GM12878 (cell line): ENCODE measurements around the gene PEMT. TPM values are rescaled to one million over a fixed set of nuclear protein-coding genes. Genes with fewer than 3 reads are reported as not detected.

Experiments
- ATAC-seq: fragments of 200-7000 bp; cut with Tn5 transposase; 3 replicates; pipeline ENCODE4 v1.9.1; 2020; ENCODE audit warnings: mild to moderate bottlenecking, moderate library complexity
- BruUV-seq: library from RNA; stranded (reverse); fragments of 400-500 nt; replicated peaks from 2 replicates; lab custom pipeline; 2021; lab: Mats Ljungman, UMichigan
- CTCF ChIA-PET: fragments of 300-600 bp; sonication (Branson Sonifier 250); formaldehyde crosslinking; extraction: SDS; loops from one replicate; lab custom pipeline; 2021; ENCODE audit warnings: inconsistent platforms; lab: Yijun Ruan, JAX
- POLR2A ChIA-PET: fragments of 350-600 bp; formaldehyde crosslinking; extraction: SDS; loops from one replicate; lab custom pipeline; 2021; ENCODE audit warnings: inconsistent platforms; lab: Charles Lee
- RAD21 ChIA-PET: fragments of 300-600 bp; sonication (Branson Sonifier 250); formaldehyde crosslinking; loops from one replicate; lab custom pipeline; 2023; ENCODE audit warnings: antibody characterized with exemption; ENCODE audit not compliant: unreplicated experiment; lab: Charles Lee
- SMC1A ChIA-PET: fragments of 300-600 bp; sonication (Branson Sonifier 250); formaldehyde crosslinking; loops from one replicate; lab custom pipeline; 2023; ENCODE audit not compliant: unreplicated experiment, uncharacterized antibody; lab: Charles Lee
- DNase-seq: peaks from one replicate; pipeline ENCODE4 v3.0.0-alpha.2; 2011; ENCODE audit warnings: low read depth, low spot score
- FAIRE-seq: peaks from 3 replicates; lab custom pipeline; 2011; peaks lifted over from hg19 to GRCh38; lab: Jason Lieb, UNC
- H2AFZ ChIP-seq: 2 replicates; pipeline ENCODE4 v1.6.0; 2011; ENCODE audit warnings: low read depth, low read length, control low read depth; ENCODE audit not compliant: control insufficient read depth
- H3K27ac ChIP-seq: 2 replicates; pipeline ENCODE4 v1.5.1; 2011; ENCODE audit warnings: control low read depth; ENCODE audit not compliant: control insufficient read depth, insufficient read depth
- H3K27me3 ChIP-seq, 2 experiments: replicated peaks in 1 of 2; 2 replicates each; pipeline versions ENCODE4 v1.6.0 to v1.6.1; 2011; ENCODE audit warnings: low read length in 1 of 2; ENCODE audit not compliant: control insufficient read depth in 2 of 2, insufficient read depth in 2 of 2
- H3K36me3 ChIP-seq, 2 experiments: 2 replicates each; pipeline ENCODE4 v1.5.1; 2011; ENCODE audit warnings: low read length in 1 of 2; ENCODE audit not compliant: control insufficient read depth in 2 of 2, insufficient read depth in 2 of 2
- H3K4me1 ChIP-seq: 2 replicates; pipeline ENCODE4 v1.6.1; 2011; ENCODE audit warnings: mild to moderate bottlenecking, low read length, moderate library complexity, mixed read lengths; ENCODE audit not compliant: control insufficient read depth, insufficient read depth
- H3K4me2 ChIP-seq: 2 replicates; pipeline ENCODE4 v1.6.0; 2011; ENCODE audit warnings: control low read depth; ENCODE audit not compliant: control insufficient read depth, insufficient read depth
- H3K4me3 ChIP-seq: fragments of 200-600 bp; sonication (generic); 2 replicates; pipeline ENCODE4 v1.5.1; 2016
- H3K79me2 ChIP-seq: 2 replicates; pipeline ENCODE4 v1.6.0; 2011; ENCODE audit warnings: low read length; ENCODE audit not compliant: control insufficient read depth, insufficient read depth
- H3K9ac ChIP-seq: 2 replicates; pipeline ENCODE4 v1.8.0; 2011; ENCODE audit warnings: low read length, control low read depth, mixed read lengths; ENCODE audit not compliant: control insufficient read depth, insufficient read depth
- H3K9me3 ChIP-seq: replicated peaks from 3 replicates; pipeline ENCODE4 v1.5.1; 2011; ENCODE audit warnings: mild to moderate bottlenecking, low read length; ENCODE audit not compliant: control insufficient read depth, insufficient read depth
- H4K20me1 ChIP-seq: 2 replicates; pipeline ENCODE4 v1.6.0; 2011; ENCODE audit not compliant: control insufficient read depth, insufficient read depth
- ATF3 ChIP-seq: IDR thresholded peaks from 2 replicates; pipeline ENCODE4 v1.6.1; 2011; ENCODE audit warnings: low read depth, mild to moderate bottlenecking, low read length, moderate library complexity, borderline replicate concordance; ENCODE audit errors: extremely low read depth
- CHD4 ChIP-seq: fragments of 200-600 bp; sonication (generic); IDR thresholded peaks from 2 replicates; pipeline ENCODE4 v1.6.1; 2016; ENCODE audit warnings: mild to moderate bottlenecking
- IRF3 ChIP-seq: fragments of 450-650 bp; IDR thresholded peaks from 2 replicates; pipeline ENCODE4 v1.6.1; 2014; ENCODE audit warnings: mild to moderate bottlenecking
- IRF4 ChIP-seq: IDR thresholded peaks from 2 replicates; pipeline ENCODE4 v1.6.1; 2011; ENCODE audit warnings: low read depth, low read length
- MAX ChIP-seq: IDR thresholded peaks from 2 replicates; pipeline ENCODE4 v1.6.1; 2012; ENCODE audit warnings: low read depth, low read length, improper control_type of control experiment
- MYC ChIP-seq: IDR thresholded peaks from 2 replicates; pipeline ENCODE4 v1.6.1; 2011; ENCODE audit warnings: mild to moderate bottlenecking, low read length, moderate library complexity, inconsistent platforms; ENCODE audit not compliant: insufficient read depth, insufficient replicate concordance, insufficient read length, severe bottlenecking
- POLR2AphosphoS5 ChIP-seq: IDR thresholded peaks from 2 replicates; pipeline ENCODE4 v1.6.1; 2011; ENCODE audit warnings: mild to moderate bottlenecking, low read length, inconsistent platforms
- PRDM15 ChIP-seq: fragments of 450-650 bp; formaldehyde crosslinking; IDR thresholded peaks from 2 replicates; pipeline ENCODE4 v1.4.0; 2020; ENCODE audit warnings: mild to moderate bottlenecking, moderate library complexity
- REST ChIP-seq: IDR thresholded peaks from 2 replicates; pipeline ENCODE4 v1.6.1; 2012; ENCODE audit warnings: mild to moderate bottlenecking, low read depth, low read length
- SKIL ChIP-seq: fragments of 450-650 bp; IDR thresholded peaks from 2 replicates; pipeline ENCODE4 v1.6.1; 2017; ENCODE audit warnings: mild to moderate bottlenecking, low read depth, inconsistent platforms; ENCODE audit not compliant: poor library complexity, severe bottlenecking
- SMAD5 ChIP-seq: IDR thresholded peaks from 2 replicates; pipeline ENCODE4 v1.6.1; 2016; ENCODE audit warnings: antibody characterized with exemption, low read depth
- SREBF1 ChIP-seq: IDR thresholded peaks from 2 replicates; pipeline ENCODE4 v1.6.1; 2012; ENCODE audit warnings: mild to moderate bottlenecking, low read length
- STAT3 ChIP-seq: IDR thresholded peaks from 2 replicates; pipeline ENCODE4 v1.6.1; 2011; ENCODE audit warnings: low read depth, low read length, improper control_type of control experiment
- ZNF217 ChIP-seq: fragments of 450-650 bp; IDR thresholded peaks from 2 replicates; pipeline ENCODE4 v1.6.1; 2017; ENCODE audit warnings: antibody characterized with exemption, mild to moderate bottlenecking
- WGBS: methylation state at CpG from one replicate; pipeline ENCODE4 v1.1.6; 2016; ENCODE audit warnings: low lambda C conversion rate; ENCODE audit not compliant: insufficient replicate concordance, insufficient coverage; ENCODE audit errors: missing lambda C conversion rate; 5-methylcytosine and 5-hydroxymethylcytosine counted together
- in situ Hi-C: fragments of 300-500 bp; cut with MboI; formaldehyde crosslinking; loops from 9 replicates; pipeline ENCODE4 v1.14.3; 2018; ENCODE audit warnings: mixed read lengths
- intact Hi-C: fragments of 100-400 bp; cut with micrococcal nuclease; formaldehyde crosslinking; loops from one replicate; pipeline ENCODE4 v1.14.2; 2022; ENCODE audit not compliant: unreplicated experiment
- polyA plus RNA-seq, 11 experiments: library from polyadenylated mRNA; depleted of rRNA in 4 of 11; unstranded in 6 of 11; stranded (reverse) in 5 of 11; fragments of >200 nt; fragmentation: Nextera tagmentation in 4 of 11; fragmentation: Illumina TruSeq in 1 of 11; extraction: Ambion mirVana in 4 of 11; extraction: Trizol in 1 of 11; gene quantifications; 1 replicate in 1 of 11; 2 replicates in 10 of 11; pipeline versions ENCODE4 v1.2.1 to v1.2.3, GENCODE V29; 2011 to 2016; ENCODE audit warnings: inconsistent platforms in 2 of 11, missing spikeins in 2 of 11, low read depth in 1 of 11
- total RNA-seq, 4 experiments: library from RNA; depleted of rRNA in 3 of 4; stranded (reverse); fragments of >200 nt in 3 of 4; fragmentation: Illumina TruSeq in 1 of 4; extraction: Trizol in 1 of 4; gene quantifications; 2 replicates each; pipeline versions ENCODE4 v1.2.1 to v1.2.3, GENCODE V29; 2013 to 2021

PEMT gene
- total and polyA plus RNA-seq, 10 of the 15 experiments (the other 5 are each of a cell fraction or from before 2014, with no cell fraction given): 2.8 to 44.7 (median 25.4) TPM

- Histone ChIP-seq H2AFZ (no peak overlapping the region), H3K79me2 (peaks cover 21% of the 10 kb centered on the region), H3K36me3 (no peaks in the 10 kb centered on the region), H4K20me1 (no peaks in the 10 kb centered on the region), H3K27ac (no peak overlapping the region), H3K9me3 (no peaks in the 10 kb centered on the region), H3K4me1 (no peaks in the 10 kb centered on the region; the same call in 1 of the 2 replicates), H3K4me3 (no peak overlapping the region), H3K4me2 (no peak overlapping the region), H3K9ac (no peak overlapping the region), H3K27me3 (peaks cover 0 to 3% of the 10 kb centered on the region in 2 experiments; a peak in 1 of 4 replicates)
- ChIA-PET RAD21 (no interaction called here), POLR2A (no interaction called here), SMC1A (no interaction called here), CTCF (no interaction called here)
- BruUV-seq: no TSS peak
- no peak for DNase-seq
- 52% methylated on average over 7 of the region's 7 CpGs for WGBS
- intact Hi-C loops (no loop called here), in situ Hi-C loops (no loop called here)
- FAIRE-seq: no peak
- ATAC-seq: no peak
- no peak for TF ChIP-seq SMAD5
- TF ChIP-seq ZNF217: no peak
- no peak for TF ChIP-seq MAX
- no peak for TF ChIP-seq IRF4
- TF ChIP-seq MYC: no peak
- TF ChIP-seq SKIL: no peak
- TF ChIP-seq CHD4: no peak
- TF ChIP-seq POLR2AphosphoS5: no peak
- TF ChIP-seq STAT3: no peak
- TF ChIP-seq PRDM15 (CRISPR knock-in tag): no peak
- TF ChIP-seq IRF3: no peak
- no peak for TF ChIP-seq REST
- no peak for TF ChIP-seq ATF3
- TF ChIP-seq SREBF1: no peak
These were observed 117.2 kb downstream of the PEMT start for GRCh38 chr17:17474341-17474740.
